GM13976 (cell line): ENCODE results near the gene GINS2.

Experiments used
- DNase-seq: peaks from one replicate; pipeline ENCODE4 v3.0.0; 2012; ENCODE audit warnings: low spot score
- in situ Hi-C: fragments of 300-500 bp; cut with MboI; formaldehyde crosslinking; loops from one replicate; pipeline ENCODE4 v1.12.0; 2022; ENCODE audit warnings: low sequenced_read_pairs, mixed read lengths, inconsistent platforms; ENCODE audit not compliant: unreplicated experiment
- TF ChIP-seq, protein P1 (sequence below): IDR thresholded peaks from 2 replicates; pipeline ENCODE4 v1.5.1; 2012; ENCODE audit warnings: borderline replicate concordance, mild to moderate bottlenecking; ENCODE audit not compliant: insufficient read depth; ENCODE audit errors: extremely low read depth, missing control alignments, control extremely low read depth

The GINS2 gene

DNA sequence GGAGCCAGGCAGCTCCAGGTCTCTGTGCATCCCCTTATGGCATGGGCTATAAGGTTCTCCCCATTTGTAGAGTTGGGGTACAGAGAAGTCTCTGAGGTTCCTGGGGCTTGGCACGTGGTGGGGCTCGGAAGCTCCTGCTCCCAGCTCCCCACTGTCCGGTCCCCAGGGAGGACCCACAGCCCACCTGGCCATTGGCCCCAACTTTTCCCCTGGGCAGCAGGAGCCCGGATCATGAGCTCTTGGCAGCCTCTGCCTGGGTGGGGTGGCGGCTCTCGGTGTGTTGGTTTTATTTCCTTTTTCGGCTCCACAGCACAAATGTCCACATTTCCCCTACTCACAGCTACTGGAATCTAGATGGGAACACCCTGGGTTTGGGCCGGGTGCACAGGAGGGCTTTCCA lies 45.1 kb downstream of the GINS2 start:
- TF ChIP-seq, protein P1, sequence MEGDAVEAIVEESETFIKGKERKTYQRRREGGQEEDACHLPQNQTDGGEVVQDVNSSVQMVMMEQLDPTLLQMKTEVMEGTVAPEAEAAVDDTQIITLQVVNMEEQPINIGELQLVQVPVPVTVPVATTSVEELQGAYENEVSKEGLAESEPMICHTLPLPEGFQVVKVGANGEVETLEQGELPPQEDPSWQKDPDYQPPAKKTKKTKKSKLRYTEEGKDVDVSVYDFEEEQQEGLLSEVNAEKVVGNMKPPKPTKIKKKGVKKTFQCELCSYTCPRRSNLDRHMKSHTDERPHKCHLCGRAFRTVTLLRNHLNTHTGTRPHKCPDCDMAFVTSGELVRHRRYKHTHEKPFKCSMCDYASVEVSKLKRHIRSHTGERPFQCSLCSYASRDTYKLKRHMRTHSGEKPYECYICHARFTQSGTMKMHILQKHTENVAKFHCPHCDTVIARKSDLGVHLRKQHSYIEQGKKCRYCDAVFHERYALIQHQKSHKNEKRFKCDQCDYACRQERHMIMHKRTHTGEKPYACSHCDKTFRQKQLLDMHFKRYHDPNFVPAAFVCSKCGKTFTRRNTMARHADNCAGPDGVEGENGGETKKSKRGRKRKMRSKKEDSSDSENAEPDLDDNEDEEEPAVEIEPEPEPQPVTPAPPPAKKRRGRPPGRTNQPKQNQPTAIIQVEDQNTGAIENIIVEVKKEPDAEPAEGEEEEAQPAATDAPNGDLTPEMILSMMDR: no peak
- no peak for DNase-seq
- in situ Hi-C loops: no loop called here

DNA sequence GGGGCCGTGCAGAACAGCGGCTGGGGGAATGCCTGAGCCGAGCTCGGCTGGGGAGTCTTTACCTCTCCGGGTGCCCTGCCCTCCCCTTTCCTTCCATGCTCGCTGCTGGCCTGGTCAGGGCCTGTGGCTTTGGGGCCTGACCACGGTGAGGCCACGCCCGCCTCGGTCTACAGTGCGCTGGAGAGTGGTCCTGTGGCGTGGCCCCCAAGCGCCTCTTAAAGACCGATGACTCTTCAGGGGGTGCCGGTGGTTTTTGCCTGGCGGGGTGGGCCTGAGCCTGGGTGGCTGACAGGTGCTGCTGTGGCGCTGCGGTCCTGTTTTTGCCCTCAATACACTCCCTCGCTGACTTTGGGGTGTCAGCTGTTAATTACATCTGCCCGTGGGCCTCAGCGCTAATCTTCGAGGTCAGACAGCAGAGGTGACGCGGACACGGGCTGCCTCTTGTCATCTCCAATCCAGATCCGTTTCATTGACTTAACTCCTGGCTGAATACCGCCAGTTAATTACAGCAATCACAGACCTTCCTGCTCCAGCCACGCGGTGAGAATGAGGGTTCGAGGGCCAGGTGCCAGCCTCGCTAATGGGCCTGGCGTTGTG lies 45.9 kb downstream of the GINS2 start:
- DNase-seq: no peak
- in situ Hi-C loops: no loop called here
- TF ChIP-seq, protein P1: no peak

DNA sequence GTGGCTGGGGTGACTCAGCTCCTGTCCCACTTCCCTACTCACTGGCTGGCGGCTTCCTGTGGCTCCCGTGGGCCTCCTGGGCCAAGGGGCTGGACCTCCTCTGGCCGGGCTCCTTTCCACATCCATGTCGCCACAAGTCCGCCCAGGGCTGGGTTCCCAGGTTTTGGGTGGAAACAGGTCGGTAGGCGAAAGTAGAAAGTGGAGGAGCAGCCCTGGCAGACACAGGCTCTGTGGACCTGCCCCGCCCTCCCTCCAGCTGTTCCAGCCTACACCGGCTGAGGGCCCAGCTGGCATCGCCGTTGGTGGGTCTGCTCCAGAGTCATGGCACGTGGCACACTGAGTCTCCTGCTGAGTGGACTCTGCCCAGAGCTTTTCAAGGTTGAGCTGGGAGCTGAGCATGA lies 47.0 kb downstream of the GINS2 start:
- in situ Hi-C loops: no loop called here
- no peak for DNase-seq
- TF ChIP-seq, protein P1: no peak

DNA sequence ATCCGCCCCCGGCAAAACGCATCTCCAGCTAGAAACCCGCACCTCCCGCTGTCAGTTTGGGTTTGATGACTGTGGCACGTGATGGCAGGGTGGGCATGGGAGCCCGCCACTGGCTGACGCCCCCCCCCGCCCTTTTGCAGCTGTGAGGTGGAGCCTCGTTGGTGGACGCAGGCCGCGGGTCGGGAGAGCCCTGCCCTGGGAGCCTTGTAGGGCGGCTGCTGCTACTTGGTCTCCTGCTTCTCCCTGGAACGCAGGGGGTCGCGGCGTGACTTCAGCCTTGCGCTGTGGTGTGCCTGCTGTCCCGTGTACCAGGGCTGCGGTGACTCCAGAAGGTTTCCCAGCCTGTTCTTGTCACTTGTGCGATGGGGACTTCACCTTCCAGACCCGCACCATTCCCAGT lies 47.4 kb downstream of the GINS2 start:
- DNase-seq: no peak
- TF ChIP-seq, protein P1: no peak
- in situ Hi-C loops: no loop called here

DNA sequence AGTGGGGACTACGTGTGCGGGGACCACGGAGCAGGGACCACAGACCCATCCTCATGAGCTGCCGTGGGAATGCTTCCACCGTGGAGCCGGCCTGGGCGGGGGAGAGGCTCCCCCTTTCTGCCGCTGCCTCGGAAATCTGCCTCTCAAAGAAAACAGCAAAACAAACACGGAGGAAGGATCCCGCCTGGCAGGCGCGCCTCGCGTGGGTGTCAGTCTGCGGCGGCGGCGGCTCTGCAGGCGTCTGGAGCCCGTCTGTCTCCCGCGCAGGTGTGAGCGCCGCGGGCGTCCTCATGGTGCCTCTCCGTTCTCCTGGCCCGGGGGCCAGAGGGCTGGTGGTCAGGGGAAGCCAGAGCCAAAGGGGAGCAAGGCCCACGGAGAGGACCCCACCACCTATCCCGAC lies 48.2 kb downstream of the GINS2 start:
- in situ Hi-C loops: no loop called here
- TF ChIP-seq, protein P1: no peak
- DNase-seq: no peak

DNA sequence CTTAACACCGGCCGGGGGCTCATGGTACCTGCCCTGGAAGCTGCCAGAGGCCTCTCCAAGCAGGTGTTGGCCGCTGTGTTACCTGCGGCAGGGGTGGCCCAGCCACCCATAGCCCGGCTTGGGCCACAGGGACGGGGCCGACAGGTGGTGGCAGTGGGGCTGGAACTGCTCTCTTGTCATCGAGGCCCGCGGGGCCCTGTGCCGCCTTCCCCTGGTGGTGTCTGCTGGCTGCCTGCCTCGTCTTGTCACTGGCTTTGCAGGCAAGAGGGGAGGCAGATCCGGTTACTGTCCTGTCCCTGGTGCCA lies 48.5 kb downstream of the GINS2 start:
- no peak for DNase-seq
- TF ChIP-seq, protein P1: no peak
- in situ Hi-C loops: no loop called here

DNA sequence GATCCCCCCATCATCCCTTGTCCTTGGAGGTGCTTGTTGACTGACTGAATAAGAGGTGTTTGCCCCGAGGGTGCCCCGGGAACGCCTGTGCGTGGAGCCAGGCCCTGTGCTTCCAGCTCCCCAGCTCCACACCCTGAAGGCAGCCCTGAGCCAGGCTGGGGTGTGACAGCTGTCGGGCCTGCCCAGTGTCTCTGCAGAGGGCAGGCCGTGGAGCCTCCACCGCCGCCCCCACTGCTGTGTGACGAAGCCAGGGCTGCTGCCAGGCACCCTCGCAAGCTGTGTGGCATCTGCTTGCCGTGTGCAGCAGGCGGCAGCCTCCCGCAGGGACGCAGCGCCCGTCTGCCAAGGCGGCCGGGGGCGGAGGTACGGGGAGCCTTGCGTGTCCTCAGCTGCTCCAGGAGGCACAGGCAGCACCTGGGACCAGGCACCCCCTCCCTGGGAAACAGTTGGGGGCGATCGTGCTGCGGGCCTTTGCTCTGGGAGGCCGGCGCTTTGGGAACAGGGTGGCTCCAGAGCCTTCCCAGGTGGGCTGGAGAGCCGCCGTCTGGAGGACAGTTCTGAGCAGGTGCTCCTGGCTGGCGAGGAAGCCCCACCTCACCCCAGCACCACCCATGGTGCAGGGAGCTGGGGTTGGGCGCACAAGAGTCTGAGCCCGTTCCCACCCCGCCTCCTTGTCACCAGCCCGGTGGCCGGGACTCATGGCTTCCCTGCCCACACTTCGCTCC lies 49.1 kb downstream of the GINS2 start:
- in situ Hi-C loops: no loop called here
- DNase-seq: no peak
- TF ChIP-seq, protein P1: no peak
